Endothelial cell of umbilical vein (primary cell): ENCODE results near the gene UBE2H. TPM values are rescaled to one million over a fixed set of nuclear protein-coding genes. Genes with fewer than 3 reads are reported as not detected.

Experiments used
- BruUV-seq: library from RNA; stranded (reverse); fragments of 400-500 nt; replicated peaks from 2 replicates; lab custom pipeline; 2021; lab: Mats Ljungman, UMichigan
- CTCF ChIA-PET: fragments of 300-600, 350-600 bp; sonication (Branson Sonifier 250); formaldehyde crosslinking; loops from one replicate; lab custom pipeline; 2021; ENCODE audit warnings: antibody characterized with exemption, inconsistent platforms; lab: Charles Lee
- POLR2A ChIA-PET: fragments of 300-600, 350-600 bp; sonication (Branson Sonifier 250); formaldehyde crosslinking; loops from one replicate; lab custom pipeline; 2021; ENCODE audit warnings: antibody characterized with exemption, inconsistent platforms; lab: Charles Lee
- DNase-seq: peaks from one replicate; pipeline ENCODE4 v3.0.0-alpha.2; 2011; ENCODE audit warnings: low read depth, low spot score
- FAIRE-seq: peaks from 2 replicates; lab custom pipeline; 2011; peaks lifted over from hg19 to GRCh38; lab: Jason Lieb, UNC
- H2AFZ ChIP-seq: 2 replicates; pipeline ENCODE4 v1.6.0; 2012; ENCODE audit warnings: low read depth, low read length, control low read depth, inconsistent platforms
- H3K27ac ChIP-seq: 2 replicates; pipeline ENCODE4 v1.5.1; 2011; ENCODE audit warnings: low read depth, mild to moderate bottlenecking, control low read depth, low read length, moderate library complexity; ENCODE audit not compliant: insufficient read depth
- H3K27me3 ChIP-seq, 2 experiments: 2 replicates each; pipeline versions ENCODE4 v1.6.0 to v1.6.1; 2011; ENCODE audit warnings: low read length in 2 of 2, mixed read lengths in 1 of 2; ENCODE audit not compliant: control insufficient read depth in 2 of 2, insufficient read depth in 2 of 2
- H3K36me3 ChIP-seq, 2 experiments: 2 replicates in 1 of 2; 3 replicates in 1 of 2; pipeline ENCODE4 v1.5.1; 2011; ENCODE audit warnings: low read length in 2 of 2, mild to moderate bottlenecking in 1 of 2, moderate library complexity in 1 of 2; ENCODE audit not compliant: control insufficient read depth in 2 of 2, insufficient read depth in 2 of 2; ENCODE audit errors: extremely low read depth in 1 of 2
- H3K4me1 ChIP-seq: 3 replicates; pipeline ENCODE4 v1.5.1; 2011; ENCODE audit warnings: mild to moderate bottlenecking, low read length; ENCODE audit not compliant: control insufficient read depth, insufficient read depth; ENCODE audit errors: extremely low read depth
- H3K4me2 ChIP-seq: 2 replicates; pipeline ENCODE4 v1.6.1; 2011; ENCODE audit warnings: low read length, control low read depth, mixed read lengths; ENCODE audit not compliant: insufficient read depth
- H3K4me3 ChIP-seq, 3 experiments: fragments of 200-600 bp in 1 of 3; sonication (generic), shearing (Covaris generic) in 1 of 3; replicated peaks in 1 of 3; 2 replicates each; pipeline ENCODE4 v1.5.1; 2011 to 2016; ENCODE audit warnings: control low read depth in 3 of 3, low read length in 3 of 3, mild to moderate bottlenecking in 2 of 3, inconsistent platforms in 1 of 3, low read depth in 1 of 3, moderate library complexity in 1 of 3; ENCODE audit not compliant: insufficient read depth in 1 of 3
- H3K79me2 ChIP-seq: 2 replicates; pipeline ENCODE4 v1.6.0; 2012; ENCODE audit warnings: low read length, inconsistent platforms; ENCODE audit not compliant: control insufficient read depth, insufficient read depth
- H3K9ac ChIP-seq: replicated peaks from 2 replicates; pipeline ENCODE3; 2011; ENCODE audit warnings: low read length, control low read depth; ENCODE audit not compliant: insufficient read depth; ENCODE audit errors: extremely low read depth
- H3K9me1 ChIP-seq: replicated peaks from 3 replicates; pipeline ENCODE4 v1.6.0; 2011; ENCODE audit warnings: mild to moderate bottlenecking, low read length; ENCODE audit not compliant: control insufficient read depth, insufficient read depth; ENCODE audit errors: extremely low read depth
- H3K9me3 ChIP-seq: replicated peaks from 2 replicates; pipeline ENCODE4 v1.5.1; 2012; ENCODE audit warnings: low read length, inconsistent platforms; ENCODE audit not compliant: control insufficient read depth, insufficient read depth
- H4K20me1 ChIP-seq: replicated peaks from 2 replicates; pipeline ENCODE3; 2011; ENCODE audit warnings: mild to moderate bottlenecking, low read length; ENCODE audit not compliant: control insufficient read depth, insufficient read depth; ENCODE audit errors: extremely low read depth
- CTCF ChIP-seq, 2 donors: IDR thresholded peaks; 1 replicate in 1 of 2; 2 replicates in 1 of 2; pipeline ENCODE4 v1.5.1; 2011; ENCODE audit warnings: low read length in 2 of 2, mild to moderate bottlenecking in 2 of 2, moderate library complexity in 2 of 2, control low read depth in 1 of 2, inconsistent platforms in 1 of 2, low read depth in 1 of 2; ENCODE audit not compliant: insufficient read depth in 1 of 2; ENCODE audit errors: extremely low read depth in 1 of 2
- FOS ChIP-seq: IDR thresholded peaks from 2 replicates; pipeline ENCODE4 v1.6.1; 2011; ENCODE audit warnings: mild to moderate bottlenecking, low read length, moderate library complexity, borderline replicate concordance; ENCODE audit not compliant: insufficient read depth
- GATA2 ChIP-seq: IDR thresholded peaks from 2 replicates; pipeline ENCODE4 v1.7.0; 2011; ENCODE audit warnings: low read depth, mild to moderate bottlenecking, moderate library complexity, mixed read lengths, low read length; ENCODE audit not compliant: insufficient read length, insufficient read depth
- JUN ChIP-seq: IDR thresholded peaks from 2 replicates; pipeline ENCODE4 v1.6.1; 2011; ENCODE audit warnings: borderline replicate concordance, low read depth; ENCODE audit not compliant: insufficient read length, insufficient read depth
- MAX ChIP-seq: IDR thresholded peaks from 2 replicates; pipeline ENCODE4 v1.6.1; 2011; ENCODE audit not compliant: insufficient read depth, insufficient read length
- POLR2AphosphoS5 ChIP-seq: IDR thresholded peaks from 2 replicates; pipeline ENCODE4 v1.6.1; 2012; ENCODE audit warnings: low read depth, mild to moderate bottlenecking, control low read depth, low read length, moderate library complexity; ENCODE audit not compliant: insufficient read depth
- dilution Hi-C: fragments of 300-500 bp; cut with MboI; formaldehyde crosslinking; loops from one replicate; pipeline ENCODE4 v1.15.0; 2019; ENCODE audit warnings: low sequenced_read_pairs; ENCODE audit not compliant: extremely low pct_ligation_motif_present
- intact Hi-C: fragments of 100-400 bp; cut with micrococcal nuclease; formaldehyde crosslinking; loops from one replicate; pipeline ENCODE4 v1.10.0; 2022
- polyA plus RNA-seq, 4 experiments: library from polyadenylated mRNA; depleted of rRNA in 3 of 4; stranded (reverse) in 3 of 4; unstranded in 1 of 4; fragments of >200 nt; gene quantifications; 2 replicates each; pipeline versions ENCODE4 v1.2.1 to v1.2.3, GENCODE V29; 2011 to 2012; ENCODE audit warnings: missing spikeins in 1 of 4
- total RNA-seq: library from RNA; stranded (reverse); gene quantifications from 2 replicates; pipeline ENCODE4 v1.2.3, GENCODE V29; 2021

Gene UBE2H
- total and polyA plus RNA-seq, 2 donors (not counting 3 experiments of a cell fraction or from before 2014, with no cell fraction given), result 51.7 to 90.1 TPM

GRCh38 chr7:129913428-129913827, 39.3 kb downstream of the UBE2H start:
- TF ChIP-seq GATA2 (no peak), MAX (no peak), FOS (no peak), POLR2AphosphoS5 (no peak), JUN (no peak), CTCF (IDR thresholded peaks at IDR 0.05; ENCODE audit: extremely low read depth in 1 of 2, insufficient read depth in 1 of 2, low read depth in 1 of 2, low read length in 2 of 2) (no peak)
- Histone ChIP-seq H3K36me3 (no peaks in the 10 kb centered on the region), H4K20me1 (peaks cover 17% of the 10 kb centered on the region), H2AFZ (no peak overlapping the region), H3K9me1 (no peaks in the 10 kb centered on the region), H3K4me3 (no peak overlapping the region), H3K4me1 (peaks cover 16% of the 10 kb centered on the region), H3K9me3 (no peaks in the 10 kb centered on the region), H3K9ac (no peak overlapping the region), H3K79me2 (peaks cover 60% of the 10 kb centered on the region), H3K27me3 (no peaks in the 10 kb centered on the region), H3K4me2 (no peak overlapping the region), H3K27ac (no peak overlapping the region)
- ChIA-PET CTCF (no interaction called here), POLR2A (interaction anchor here (0.5 kb wide), 1 partner anchor 25 kb away, joined by 15 read pairs; no protein-coding TSS in a partner anchor)
- DNase-seq (no peak), FAIRE-seq (no peak)
- intact Hi-C loops, result no loop called here
- dilution Hi-C loops, result no loop called here
- no TSS peak for BruUV-seq
